Gastrocnemius medialis (tissue), 4 donors: ENCODE measurements around the gene CFAP20. TPM values are rescaled to one million over a fixed set of nuclear protein-coding genes. Genes with fewer than 3 reads are reported as not detected.

Experiments used
- ATAC-seq, 2 donors: fragments of 150-250 bp; one replicate each; pipeline ENCODE4 v1.9.1; 2016
- DNase-seq, 2 donors: peaks; one replicate each; pipeline ENCODE4 v3.0.0-alpha.2; 2019
- H3K27ac ChIP-seq, 4 donors: fragments of 200-600 bp; sonication (generic); 1 replicate in 1 of 4; 2 replicates in 3 of 4; pipeline ENCODE4 v1.5.1; 2016 to 2018; ENCODE audit warnings: mild to moderate bottlenecking in 2 of 4, moderate library complexity in 1 of 4
- H3K27me3 ChIP-seq, 3 donors: fragments of 200-600 bp; sonication (generic) in 2 of 3; 1 replicate in 1 of 3; 2 replicates in 2 of 3; pipeline versions ENCODE4 v1.5.1 to v1.6.0; 2016 to 2019; ENCODE audit warnings: mild to moderate bottlenecking in 1 of 3, moderate library complexity in 1 of 3
- H3K36me3 ChIP-seq, 2 donors: fragments of 200-600 bp; sonication (generic) in 1 of 2; one replicate each; pipeline ENCODE4 v1.5.1; 2017 to 2018
- H3K4me1 ChIP-seq, 2 donors: fragments of 200-600 bp; sonication (generic) in 1 of 2; one replicate each; pipeline ENCODE4 v1.5.1; 2016 to 2017; ENCODE audit warnings: mild to moderate bottlenecking in 2 of 2
- H3K4me3 ChIP-seq, 4 donors: fragments of 200-600 bp; sonication (generic) in 3 of 4; 1 replicate in 1 of 4; 2 replicates in 3 of 4; pipeline ENCODE4 v1.5.1; 2016 to 2019; ENCODE audit warnings: mild to moderate bottlenecking in 2 of 4
- H3K9me3 ChIP-seq, 3 donors: fragments of 200-600 bp; sonication (generic) in 2 of 3; 1 replicate in 1 of 3; 2 replicates in 2 of 3; pipeline ENCODE4 v1.5.1; 2016 to 2019
- POLR2A ChIP-seq, 2 donors: fragments of 450-650 bp; IDR thresholded peaks; one replicate each; pipeline ENCODE4 v1.6.1; 2017; ENCODE audit warnings: antibody characterized with exemption in 2 of 2, mild to moderate bottlenecking in 2 of 2, moderate library complexity in 2 of 2
- in situ Hi-C, 4 donors: fragments of 200-750 bp; cut with MboI; loops; one replicate each; pipeline versions ENCODE4 v1.15.0 to v1.8.0; 2017; ENCODE audit warnings: low sequenced_read_pairs in 4 of 4
- intact Hi-C: fragments of 100-400 bp; cut with DNase I; formaldehyde crosslinking; loops from one replicate; pipeline ENCODE4 v1.15.1; 2023; ENCODE audit warnings: low total_unique reads
- total RNA-seq, 4 donors: library from RNA; depleted of rRNA; stranded (reverse); fragments of >200 nt; gene quantifications; one replicate each; pipeline versions ENCODE4 v1.1.0 to v1.2.3, GENCODE V29; 2016
- TF ChIP-seq, protein P1 (sequence below), 5 experiments: fragments of 450-650 bp in 3 of 5; fragments of 200-600 bp in 2 of 5; sonication (generic) in 2 of 5; IDR thresholded peaks in 4 of 5; conservative IDR thresholded peaks in 1 of 5; 1 replicate in 4 of 5; 2 replicates in 1 of 5; pipeline ENCODE4 v1.5.1; 2016 to 2019; ENCODE audit warnings: antibody characterized with exemption in 5 of 5, mild to moderate bottlenecking in 3 of 5, moderate library complexity in 3 of 5

Gene CFAP20
- total RNA-seq, result 10 to 100 TPM in 2 of 4 donors, 1 to 10 TPM in 2; 6.5 to 16.0 (median 9.1) TPM

GRCh38 chr16:58129097-58129936 is at the start of gene CFAP20:
TSS of gene CFAP20 (minus strand) at chr16:58129381. CDS start at chr16:58129115, 266 bp downstream.
- TF ChIP-seq, protein P1, sequence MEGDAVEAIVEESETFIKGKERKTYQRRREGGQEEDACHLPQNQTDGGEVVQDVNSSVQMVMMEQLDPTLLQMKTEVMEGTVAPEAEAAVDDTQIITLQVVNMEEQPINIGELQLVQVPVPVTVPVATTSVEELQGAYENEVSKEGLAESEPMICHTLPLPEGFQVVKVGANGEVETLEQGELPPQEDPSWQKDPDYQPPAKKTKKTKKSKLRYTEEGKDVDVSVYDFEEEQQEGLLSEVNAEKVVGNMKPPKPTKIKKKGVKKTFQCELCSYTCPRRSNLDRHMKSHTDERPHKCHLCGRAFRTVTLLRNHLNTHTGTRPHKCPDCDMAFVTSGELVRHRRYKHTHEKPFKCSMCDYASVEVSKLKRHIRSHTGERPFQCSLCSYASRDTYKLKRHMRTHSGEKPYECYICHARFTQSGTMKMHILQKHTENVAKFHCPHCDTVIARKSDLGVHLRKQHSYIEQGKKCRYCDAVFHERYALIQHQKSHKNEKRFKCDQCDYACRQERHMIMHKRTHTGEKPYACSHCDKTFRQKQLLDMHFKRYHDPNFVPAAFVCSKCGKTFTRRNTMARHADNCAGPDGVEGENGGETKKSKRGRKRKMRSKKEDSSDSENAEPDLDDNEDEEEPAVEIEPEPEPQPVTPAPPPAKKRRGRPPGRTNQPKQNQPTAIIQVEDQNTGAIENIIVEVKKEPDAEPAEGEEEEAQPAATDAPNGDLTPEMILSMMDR (IDR thresholded peaks at IDR 0.05 in 4 of 5, conservative IDR thresholded peaks at IDR 0.05 in 1 of 5), result peak in 2 of 5 experiments; percentile 15 to 16
- TF ChIP-seq POLR2A (IDR thresholded peaks at IDR 0.05), result peak; percentile 83 to 96
- ATAC-seq (peak; percentile 99 to 100), DNase-seq (peak; percentile 99)
- H3K9me3 ChIP-seq, result no peaks in the 10 kb centered on the region
- intact Hi-C loops (loop anchor here (1.0 to 10.0 kb wide), 5 partner anchors 68 to 392 kb away; partner anchors contain the start of genes CSNK2A2 and KATNB1), in situ Hi-C loops (loop anchor here in 3 of 4 donors (5.0 to 10.0 kb wide), 2 partner anchors 105 to 107 kb away; partner anchors contain the start of gene MMP15 (in 2 of the 3))
- peak within 1 kb of the TSS; percentile 86 to 91 (median 90) for H3K27ac ChIP-seq
- no peaks in the 10 kb centered on the region for H3K27me3 ChIP-seq
- peaks cover 25 to 31% of the 10 kb centered on the region in 2 donors for H3K4me1 ChIP-seq
- H3K36me3 ChIP-seq, result no peaks in the 10 kb centered on the region
- peak within 1 kb of the TSS; percentile 84 to 92 (median 88) for H3K4me3 ChIP-seq

DNA sequence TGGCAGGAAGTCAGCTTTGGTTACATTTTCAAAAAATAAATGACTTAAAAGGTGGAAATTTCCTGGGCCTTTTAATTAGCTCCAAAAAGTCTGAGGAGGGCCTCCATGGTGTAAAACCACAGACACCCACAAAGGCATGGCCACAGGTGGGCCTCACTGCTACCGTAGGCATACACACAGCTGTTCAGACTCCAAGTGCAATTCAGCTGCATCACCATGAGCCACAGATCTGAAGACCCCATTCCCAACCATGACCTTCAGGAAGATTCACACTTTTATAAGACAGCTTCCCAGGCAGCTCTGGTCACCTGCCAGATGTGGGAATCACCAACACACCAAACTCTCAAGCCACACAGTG is 48.2 kb upstream of the CFAP20 start:
- no peak overlapping the region for H3K4me3 ChIP-seq
- ATAC-seq (no peak), DNase-seq (no peak)
- intact Hi-C loops (no loop called here), in situ Hi-C loops (no loop called here)
- TF ChIP-seq POLR2A (IDR thresholded peaks at IDR 0.05), result no peak
- TF ChIP-seq, protein P1 (IDR thresholded peaks at IDR 0.05 in 4 of 5, conservative IDR thresholded peaks at IDR 0.05 in 1 of 5), result no peak
- H3K9me3 ChIP-seq, result no peaks in the 10 kb centered on the region
- H3K27me3 ChIP-seq, result no peaks in the 10 kb centered on the region
- no peak overlapping the region for H3K27ac ChIP-seq
- peaks cover 0 to 4% of the 10 kb centered on the region in 2 donors for H3K4me1 ChIP-seq
- H3K36me3 ChIP-seq, result peaks cover 0 to 39% of the 10 kb centered on the region in 2 donors

- in situ Hi-C loops (no loop called here), intact Hi-C loops (no loop called here)
- no peak overlapping the region for H3K27ac ChIP-seq
- peaks cover 0 to 4% of the 10 kb centered on the region in 2 donors for H3K4me1 ChIP-seq
- H3K36me3 ChIP-seq, result peaks cover 0 to 36% of the 10 kb centered on the region in 2 donors
- H3K27me3 ChIP-seq, result no peaks in the 10 kb centered on the region
- ATAC-seq (no peak), DNase-seq (no peak)
- no peaks in the 10 kb centered on the region for H3K9me3 ChIP-seq
- no peak overlapping the region for H3K4me3 ChIP-seq
- no peak for TF ChIP-seq POLR2A (IDR thresholded peaks at IDR 0.05)
- TF ChIP-seq, protein P1 (IDR thresholded peaks at IDR 0.05 in 4 of 5, conservative IDR thresholded peaks at IDR 0.05 in 1 of 5), result no peak
Measured at GRCh38 chr16:58176608-58177352, 47.6 kb upstream of the CFAP20 start.

DNA sequence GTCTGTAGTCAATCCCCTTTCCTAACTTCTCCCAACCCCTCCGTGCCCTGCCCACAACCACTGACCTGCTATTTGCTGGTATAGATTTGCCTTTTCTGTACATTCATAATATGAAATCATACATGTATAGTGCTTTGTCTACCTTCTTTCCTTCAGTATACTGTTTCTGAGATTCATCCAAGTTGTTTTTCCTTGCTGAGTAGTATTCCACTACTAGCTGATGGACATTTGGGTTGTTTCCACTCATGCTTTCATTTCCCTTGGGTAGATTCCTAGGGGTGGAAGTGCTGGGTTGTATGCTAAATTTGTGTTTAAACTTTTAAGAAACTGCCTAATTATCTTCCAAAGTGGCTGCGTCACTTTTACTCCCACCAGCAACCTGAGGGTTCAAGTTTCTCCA is 41.0 kb upstream of the CFAP20 start:
- H3K36me3 ChIP-seq, result peaks cover 0 to 66% of the 10 kb centered on the region in 2 donors
- TF ChIP-seq POLR2A (IDR thresholded peaks at IDR 0.05), result no peak
- TF ChIP-seq, protein P1 (IDR thresholded peaks at IDR 0.05 in 4 of 5, conservative IDR thresholded peaks at IDR 0.05 in 1 of 5), result no peak
- no peak overlapping the region for H3K4me3 ChIP-seq
- ATAC-seq, result no peak
- in situ Hi-C loops (no loop called here), intact Hi-C loops (no loop called here)
- H3K27ac ChIP-seq, result no peak overlapping the region
- no peaks in the 10 kb centered on the region for H3K4me1 ChIP-seq
- no peak for DNase-seq
- H3K27me3 ChIP-seq, result no peaks in the 10 kb centered on the region
- no peaks in the 10 kb centered on the region for H3K9me3 ChIP-seq
